ENCODE data around the gene CCDC186. TPM values are rescaled to one million over a fixed set of nuclear protein-coding genes. Genes with fewer than 3 reads are reported as not detected.

The CCDC186 gene
- total RNA-seq, 1 experiment from 2014 or later: 26.3 TPM

- H3K9me3 Mint-ChIP-seq (ENCODE audit: unreplicated experiment): no peaks in the 10 kb centered on the region
- no peaks in the 10 kb centered on the region for H3K4me1 Mint-ChIP-seq (ENCODE audit: low read depth, unreplicated experiment)
- no peak overlapping the region for H3K27ac Mint-ChIP-seq (ENCODE audit: unreplicated experiment)
- POLR2A ChIA-PET: no interaction called here
- no peak for TF ChIP-seq CTCF (IDR thresholded peaks at IDR 0.05; ENCODE audit: insufficient read depth in 1 of 2, low read depth in 1 of 2, low read length in 1 of 2, severe bottlenecking in 1 of 2, unreplicated experiment in 1 of 2)
- Histone ChIP-seq H3K27me3 (replicated peaks; ENCODE audit: control insufficient read depth, insufficient read depth, low read length) (no peaks in the 10 kb centered on the region), H3K36me3 (ENCODE audit: control insufficient read depth, insufficient read depth, low read length) (no peaks in the 10 kb centered on the region), H3K4me1 (peaks cover 10% of the 10 kb centered on the region; the same call in 1 of the 2 replicates), H3K4me3 (ENCODE audit: low read depth, low read length) (no peak overlapping the region), H3K9me3 (no peaks in the 10 kb centered on the region)
- BruUV-seq (replicated peaks): no TSS peak
- CTCF ChIA-PET: no interaction called here
- no peaks in the 10 kb centered on the region for H3K36me3 Mint-ChIP-seq (ENCODE audit: insufficient read depth, unreplicated experiment)
- intact Hi-C loops (cut with micrococcal nuclease; ENCODE audit: unreplicated experiment): no loop called here
- DNase-seq: no peak
- H3K4me3 Mint-ChIP-seq (ENCODE audit: unreplicated experiment): no peak overlapping the region
- no peaks in the 10 kb centered on the region for H3K27me3 Mint-ChIP-seq (ENCODE audit: insufficient read depth, unreplicated experiment)
These were observed 89.8 kb downstream of the CCDC186 start for GRCh38 chr10:114084215-114084614.

- DNase-seq: no peak
- POLR2A ChIA-PET: no interaction called here
These were observed 91.0 kb downstream of the CCDC186 start for GRCh38 chr10:114083040-114083439.

GRCh38 chr10:114081911-114082583 lies 92.0 kb downstream of the CCDC186 start:
- POLR2A ChIA-PET: no interaction called here
- Mint-ChIP-seq H3K4me3 (ENCODE audit: unreplicated experiment) (no peak overlapping the region), H3K4me1 (ENCODE audit: low read depth, unreplicated experiment) (no peaks in the 10 kb centered on the region), H3K27ac (ENCODE audit: unreplicated experiment) (no peak overlapping the region), H3K9me3 (ENCODE audit: unreplicated experiment) (no peaks in the 10 kb centered on the region), H3K36me3 (ENCODE audit: insufficient read depth, unreplicated experiment) (no peaks in the 10 kb centered on the region), H3K27me3 (ENCODE audit: insufficient read depth, unreplicated experiment) (no peaks in the 10 kb centered on the region)
- no peak for TF ChIP-seq CTCF (IDR thresholded peaks at IDR 0.05; ENCODE audit: insufficient read depth in 1 of 2, low read depth in 1 of 2, low read length in 1 of 2, severe bottlenecking in 1 of 2, unreplicated experiment in 1 of 2)
- CTCF ChIA-PET: no interaction called here
- Histone ChIP-seq H3K36me3 (ENCODE audit: control insufficient read depth, insufficient read depth, low read length) (no peaks in the 10 kb centered on the region), H3K27me3 (replicated peaks; ENCODE audit: control insufficient read depth, insufficient read depth, low read length) (no peaks in the 10 kb centered on the region), H3K9me3 (no peaks in the 10 kb centered on the region), H3K4me3 (ENCODE audit: low read depth, low read length) (no peak overlapping the region), H3K4me1 (peaks cover 10% of the 10 kb centered on the region; the same call in 1 of the 2 replicates)
- intact Hi-C loops (cut with micrococcal nuclease; ENCODE audit: unreplicated experiment): no loop called here
- DNase-seq: no peak
- no TSS peak for BruUV-seq (replicated peaks)

More at GRCh38 chr10:114083040-114083439, 91.0 kb downstream of the CCDC186 start:
- Mint-ChIP-seq H3K9me3 (ENCODE audit: unreplicated experiment) (no peaks in the 10 kb centered on the region), H3K4me1 (ENCODE audit: low read depth, unreplicated experiment) (no peaks in the 10 kb centered on the region), H3K36me3 (ENCODE audit: insufficient read depth, unreplicated experiment) (no peaks in the 10 kb centered on the region), H3K27me3 (ENCODE audit: insufficient read depth, unreplicated experiment) (no peaks in the 10 kb centered on the region), H3K4me3 (ENCODE audit: unreplicated experiment) (no peak overlapping the region), H3K27ac (ENCODE audit: unreplicated experiment) (no peak overlapping the region)
- H3K4me3 ChIP-seq (ENCODE audit: low read depth, low read length): no peak overlapping the region
- intact Hi-C loops (cut with micrococcal nuclease; ENCODE audit: unreplicated experiment): no loop called here
- no peaks in the 10 kb centered on the region for H3K9me3 ChIP-seq
- no peak for TF ChIP-seq CTCF (IDR thresholded peaks at IDR 0.05; ENCODE audit: insufficient read depth in 1 of 2, low read depth in 1 of 2, low read length in 1 of 2, severe bottlenecking in 1 of 2, unreplicated experiment in 1 of 2)
- no peaks in the 10 kb centered on the region for H3K36me3 ChIP-seq (ENCODE audit: control insufficient read depth, insufficient read depth, low read length)
- H3K27me3 ChIP-seq (replicated peaks; ENCODE audit: control insufficient read depth, insufficient read depth, low read length): no peaks in the 10 kb centered on the region
- no TSS peak for BruUV-seq (replicated peaks)
- CTCF ChIA-PET: no interaction called here
- peaks cover 10% of the 10 kb centered on the region; the same call in 1 of the 2 replicates for H3K4me1 ChIP-seq
